HG03575 (cell line): ENCODE measurements around the gene MCUR1.
A peak's percentile ranks its signal among the peaks of the same experiment; 100 is the strongest.
"Not testable (repeated sequence)": the region's sequence is repeated elsewhere in the genome, so short reads cannot be mapped to it uniquely, and the experiment has no call there.

ENCODE experiments used
- ATAC-seq: cut with Tn5 transposase; IDR thresholded peaks from one replicate; pipeline ENCODE4 v1.9.1; 2021; ENCODE audit not compliant: unreplicated experiment, insufficient number of reproducible peaks, low FRiP score; ENCODE audit errors: extremely low read depth

Gene MCUR1

DNA sequence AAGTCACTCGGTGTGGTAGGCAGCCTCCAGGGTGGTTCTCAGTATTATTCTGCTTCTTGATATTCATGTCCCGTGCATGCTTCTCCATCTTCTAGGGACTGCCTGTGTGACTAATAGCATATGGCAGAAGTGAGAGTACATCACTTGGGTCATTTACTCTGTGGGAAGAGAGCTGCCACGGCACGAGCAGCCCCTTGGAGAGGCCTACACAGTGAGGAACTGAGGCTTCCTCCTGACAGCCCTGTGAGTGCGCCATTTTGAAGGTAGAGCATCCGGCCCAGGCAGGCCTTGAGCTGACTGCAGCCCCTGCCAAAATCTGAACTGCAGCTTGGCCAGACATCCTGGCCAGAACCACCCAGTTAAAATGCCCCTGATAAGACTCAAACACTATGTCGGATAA lies 17.3 kb upstream of the MCUR1 start:
- ATAC-seq: no peak

DNA sequence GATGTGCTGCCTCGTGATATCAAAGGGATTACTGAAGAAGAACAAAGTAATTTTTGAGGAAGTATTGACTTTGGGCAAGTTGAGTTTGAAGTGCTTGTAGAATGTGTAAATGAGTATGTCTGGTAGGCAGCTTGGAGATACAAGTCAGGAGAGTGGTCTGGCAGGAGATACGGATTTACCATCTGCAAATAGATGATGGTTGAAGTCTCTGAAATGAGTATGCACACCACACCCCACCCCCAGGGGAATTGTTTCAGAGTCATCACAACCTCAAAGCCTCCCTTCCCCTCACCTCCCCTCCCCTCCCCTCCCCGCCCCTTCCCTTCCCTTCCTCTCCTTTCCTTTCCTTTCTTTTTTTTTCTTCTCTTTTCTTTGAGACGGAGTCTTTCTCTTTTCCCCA lies 16.4 kb upstream of the MCUR1 start:
- ATAC-seq: no peak

DNA sequence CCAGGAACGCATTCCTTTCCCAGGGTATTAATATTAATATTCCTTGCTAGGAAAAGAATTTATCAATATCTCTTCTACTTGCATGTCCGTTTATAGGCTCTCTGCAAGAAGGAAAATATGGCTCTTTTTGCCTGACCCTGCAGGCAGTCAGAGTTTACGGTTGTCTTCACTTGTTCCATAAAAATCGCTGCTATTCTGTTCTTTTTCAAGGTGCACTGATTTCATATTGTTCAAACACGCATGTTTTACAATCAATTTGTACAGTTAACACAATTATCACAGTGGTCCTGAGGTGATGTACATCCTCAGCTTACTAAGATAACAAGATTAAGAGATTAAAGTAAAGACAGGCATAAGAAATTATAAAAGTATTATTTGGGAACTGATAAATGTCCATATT lies 15.1 kb upstream of the MCUR1 start:
- not testable (repeated sequence) for ATAC-seq

DNA sequence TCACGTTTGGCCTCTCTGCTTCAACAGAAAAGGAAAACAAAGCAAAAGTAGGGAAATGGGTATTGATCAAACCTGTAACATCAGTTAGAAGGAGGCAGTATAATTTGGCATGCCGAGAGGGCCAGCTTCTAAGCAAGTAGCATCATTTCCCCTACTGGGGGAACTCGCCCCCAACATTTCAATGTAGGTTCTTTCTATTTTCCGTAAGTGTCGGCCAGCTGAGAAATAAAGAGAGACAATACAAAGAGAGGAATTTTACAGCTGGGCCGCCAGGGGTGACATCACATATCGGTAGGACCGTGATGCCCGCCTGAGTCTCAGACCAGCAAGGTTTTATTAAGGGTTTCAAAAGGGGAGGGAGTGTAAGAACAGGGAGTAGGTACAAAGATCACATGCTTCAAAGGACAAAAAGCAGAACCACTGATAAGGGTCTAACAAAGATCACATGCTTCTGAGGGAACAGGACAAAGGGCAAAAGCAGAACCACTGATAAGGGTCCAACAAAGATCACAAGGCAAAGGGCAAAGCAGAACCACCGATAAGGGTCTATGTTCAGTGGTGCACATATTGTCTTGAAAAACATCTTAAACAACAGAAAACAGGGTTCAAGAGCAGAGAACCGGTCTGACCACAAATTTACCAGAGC lies 14.4 kb upstream of the MCUR1 start:
- not testable (repeated sequence) for ATAC-seq

DNA sequence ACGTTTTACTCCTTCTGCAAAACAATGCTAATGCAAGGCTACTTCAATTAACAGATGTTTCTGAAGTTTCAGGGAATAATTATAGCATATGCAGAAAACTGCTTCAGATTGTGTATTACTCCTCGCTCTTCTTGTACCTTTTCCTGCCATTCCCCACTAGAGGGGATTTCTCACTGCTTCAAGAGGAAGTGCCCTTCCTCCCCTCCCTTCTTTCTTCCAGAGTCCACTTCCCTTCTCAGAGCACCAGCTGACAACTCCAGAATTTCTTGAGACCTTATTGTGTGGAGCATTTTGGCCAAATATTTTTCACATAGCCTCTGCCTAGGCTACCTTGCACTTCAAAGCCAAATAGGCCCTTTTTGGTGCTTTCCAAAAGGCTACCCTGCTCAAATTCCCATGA lies 12.7 kb upstream of the MCUR1 start:
- no peak for ATAC-seq

DNA sequence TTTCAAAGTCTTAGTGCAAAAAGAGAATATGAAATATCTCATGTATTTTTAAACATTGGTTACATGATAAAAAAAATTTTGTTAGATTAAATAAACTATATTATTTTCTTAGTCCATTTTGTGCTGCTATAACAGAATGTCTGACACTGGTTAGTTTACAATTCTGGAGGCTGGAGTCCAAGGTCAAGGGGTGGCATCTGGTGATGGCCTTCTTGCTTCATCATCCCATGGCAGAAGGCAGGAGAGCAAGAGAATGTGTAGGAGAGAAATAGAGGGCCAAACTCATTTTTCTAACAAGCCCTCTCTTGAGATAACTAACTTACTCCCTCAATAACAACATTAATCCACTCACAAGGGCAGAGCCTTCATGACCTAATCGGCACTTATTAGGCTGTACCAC lies 11.5 kb upstream of the MCUR1 start:
- no peak for ATAC-seq

DNA sequence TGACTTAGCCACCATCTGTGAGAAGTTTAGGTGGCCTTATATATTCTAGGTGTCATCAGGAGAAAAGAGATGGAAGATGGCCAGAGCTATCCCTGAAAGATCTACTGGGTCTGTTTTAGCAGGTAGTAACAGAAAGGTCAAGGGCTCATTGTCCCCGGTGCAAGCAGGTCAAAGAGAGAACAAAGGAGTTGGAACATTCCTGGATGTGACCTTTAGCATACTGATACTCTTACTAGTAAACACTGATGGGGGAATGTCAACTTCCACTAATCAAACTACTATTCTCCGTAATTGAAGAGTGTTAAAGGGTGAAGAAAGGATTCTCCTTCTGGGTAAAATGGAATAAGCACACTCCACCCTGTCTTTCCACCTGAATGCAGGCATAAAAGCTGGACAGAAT lies 4.0 kb upstream of the MCUR1 start:
- ATAC-seq: no peak

DNA sequence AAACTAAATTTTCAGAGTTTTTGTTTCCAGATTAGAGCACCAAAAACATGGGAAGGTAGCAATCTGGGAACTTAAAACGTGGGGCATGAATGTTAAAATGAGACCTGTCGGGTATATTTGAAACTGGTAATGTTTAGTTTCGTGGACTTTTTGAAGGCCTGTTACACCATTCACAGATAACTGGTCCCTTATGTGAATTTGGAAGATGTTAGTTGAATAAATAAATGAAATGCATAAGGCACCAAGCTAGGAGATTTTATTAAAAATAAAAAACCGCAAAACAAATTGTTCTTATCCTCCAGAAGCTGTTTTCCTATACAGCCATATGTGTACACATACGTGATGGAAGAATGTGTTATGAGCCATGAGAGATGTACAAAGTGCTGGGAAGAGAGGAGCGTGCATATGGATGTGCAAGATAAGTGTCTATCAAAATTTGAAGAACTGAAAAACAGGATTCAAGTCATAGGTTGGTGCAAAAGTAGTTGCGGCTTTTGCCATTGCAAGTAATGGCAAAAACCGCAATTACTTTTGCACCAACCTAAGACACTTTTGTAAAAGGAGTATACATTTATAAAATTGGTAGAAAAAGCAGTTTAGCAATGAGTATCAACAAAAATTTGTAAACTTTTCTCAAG lies 700 bp upstream of the MCUR1 start:
- ATAC-seq: no peak

DNA sequence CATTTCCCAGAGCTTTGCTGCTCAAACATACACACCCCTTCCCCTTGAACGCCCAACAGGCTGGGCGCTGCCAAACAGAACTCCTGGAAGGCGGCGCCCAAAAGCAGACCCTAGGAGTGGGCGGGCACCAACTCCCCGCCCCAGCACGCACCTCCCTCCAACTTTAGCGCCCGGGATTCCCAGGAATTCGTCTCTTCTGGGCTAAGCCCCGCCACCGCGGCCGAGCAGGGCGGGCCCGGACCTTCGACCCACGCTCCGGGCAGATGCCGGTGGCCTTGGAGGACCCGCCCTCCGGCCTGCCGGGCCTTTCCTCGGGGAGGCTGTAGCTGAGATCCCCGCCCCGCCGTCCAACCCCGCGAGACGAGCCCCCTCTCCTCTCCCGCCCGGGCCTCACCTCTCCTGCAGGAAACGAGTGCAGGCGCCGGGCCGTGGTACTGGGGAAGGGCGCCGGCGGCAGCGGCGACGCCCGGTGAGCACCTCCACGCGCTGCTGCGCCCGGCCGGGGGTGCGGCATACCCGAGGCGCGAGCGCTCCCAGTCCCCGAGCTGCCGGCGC lies 659 bp downstream of the MCUR1 start:
- ATAC-seq: peak; percentile 11

DNA sequence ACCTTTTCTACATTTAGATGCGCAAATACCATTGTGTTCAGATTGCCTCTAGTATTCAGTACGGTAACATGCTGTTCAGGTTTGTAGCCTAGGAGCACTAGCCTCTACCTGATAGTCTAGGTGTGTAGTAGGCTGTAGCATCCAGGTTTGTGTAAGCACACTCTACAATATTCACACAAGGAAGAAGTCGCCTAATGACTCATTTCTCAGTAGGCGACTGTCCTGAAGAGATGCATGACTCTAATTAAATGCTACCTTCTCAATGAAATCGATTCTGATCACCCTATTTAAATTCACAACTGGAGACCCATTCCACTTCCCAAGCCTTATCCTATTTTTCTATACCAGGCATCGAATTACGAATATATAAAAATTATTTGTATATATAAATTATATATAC lies 1.3 kb downstream of the MCUR1 start:
- no peak for ATAC-seq

DNA sequence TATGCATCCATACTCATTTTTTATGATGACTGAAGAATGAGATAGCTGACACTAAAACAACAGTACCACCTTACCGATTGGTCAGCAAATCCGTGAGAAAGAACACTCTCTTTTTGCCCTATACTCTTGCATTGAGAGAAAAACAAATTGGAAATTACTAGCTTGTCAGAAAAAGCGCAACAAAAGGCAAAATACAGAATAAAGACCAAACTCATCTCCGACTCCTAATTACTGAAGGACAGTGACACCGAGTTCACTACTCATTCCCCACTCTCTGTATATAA lies 2.1 kb downstream of the MCUR1 start:
- ATAC-seq: no peak

DNA sequence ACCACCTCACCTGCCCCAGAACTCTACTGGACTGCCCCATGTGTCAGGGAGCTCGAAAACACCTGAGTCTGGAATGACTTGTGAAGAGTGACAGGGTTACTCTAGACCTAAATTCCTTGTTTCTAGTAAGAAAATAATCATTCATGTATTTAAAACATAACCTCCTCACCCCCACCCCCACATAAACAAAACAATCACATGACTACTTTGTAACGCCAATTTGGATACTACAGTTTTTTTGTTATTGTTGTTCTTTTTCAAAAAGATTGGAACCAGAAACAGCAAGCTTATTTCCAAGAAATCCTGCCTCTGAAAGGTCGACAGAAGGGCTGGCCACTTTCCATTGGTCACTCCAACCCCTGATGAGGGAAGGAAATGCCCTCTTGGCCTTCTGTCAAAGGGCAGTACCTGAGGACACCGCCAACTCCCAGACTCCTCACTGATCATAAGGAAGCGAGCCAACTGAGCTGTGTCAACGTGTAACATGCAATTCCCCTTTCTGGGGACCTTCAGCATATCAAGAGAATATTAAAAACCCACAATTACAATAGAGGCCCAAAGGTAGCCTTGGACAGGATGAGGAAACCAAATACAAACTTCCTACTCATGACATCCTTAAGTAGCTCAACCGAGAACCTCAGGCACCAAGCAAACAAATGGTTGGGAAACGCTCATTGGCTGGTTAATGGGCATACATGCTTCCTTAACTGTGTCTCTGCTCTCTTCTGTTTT lies 2.6 kb downstream of the MCUR1 start:
- ATAC-seq: no peak

DNA sequence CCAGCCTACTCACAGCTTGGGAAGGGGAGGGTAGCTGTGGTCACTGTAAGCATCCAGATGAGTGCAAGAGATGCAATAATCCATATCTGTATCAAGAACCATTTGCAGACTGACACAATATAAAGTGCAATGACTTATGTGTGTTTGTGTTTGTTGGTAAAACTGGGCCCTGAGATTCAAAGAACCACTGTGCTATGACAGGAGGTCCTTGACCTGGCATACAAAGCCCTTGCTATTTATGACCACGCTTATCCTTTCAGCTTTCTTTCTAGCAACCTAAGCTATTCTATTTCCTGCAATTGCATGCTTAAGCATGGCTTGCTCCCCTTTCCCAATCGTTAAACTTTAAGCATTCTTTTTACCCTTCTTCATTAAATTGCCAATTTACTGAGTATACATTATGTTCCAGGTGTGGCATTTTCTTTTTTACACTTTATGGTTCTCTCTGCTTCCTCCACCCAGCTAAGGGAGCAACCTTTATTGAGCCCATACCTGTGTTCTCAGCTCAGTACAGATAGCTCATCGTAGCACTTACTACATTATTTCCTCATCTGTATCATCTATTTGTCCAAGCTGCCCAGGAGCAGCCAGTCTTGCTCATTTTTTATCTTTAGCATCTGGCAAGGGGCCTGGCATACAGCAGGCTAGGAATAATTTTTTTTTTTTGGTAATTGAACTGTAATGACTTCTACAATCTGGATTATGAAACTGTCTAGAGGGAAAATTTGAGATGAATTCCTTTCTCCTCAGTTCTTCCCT lies 3.5 kb downstream of the MCUR1 start:
- ATAC-seq: no peak

DNA sequence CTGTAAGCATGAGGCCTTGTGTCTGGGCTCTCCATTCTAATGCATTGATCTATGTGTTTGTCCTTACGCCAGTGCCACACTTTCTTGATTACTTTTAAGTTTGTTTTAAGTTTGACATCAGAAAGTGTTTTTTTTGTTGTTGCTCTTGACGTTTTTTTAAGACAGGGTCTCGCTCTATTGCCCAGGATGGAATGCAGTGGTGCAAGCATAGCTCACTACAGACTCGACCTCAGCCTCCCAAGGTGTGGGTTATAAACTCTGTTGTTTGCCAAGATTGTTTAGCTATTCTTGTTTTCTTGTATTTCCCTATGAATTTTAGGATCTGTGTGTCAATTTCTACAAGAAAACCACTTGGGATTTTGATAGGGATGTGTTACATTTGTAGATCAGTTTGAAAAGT lies 5.6 kb downstream of the MCUR1 start:
- no peak for ATAC-seq

DNA sequence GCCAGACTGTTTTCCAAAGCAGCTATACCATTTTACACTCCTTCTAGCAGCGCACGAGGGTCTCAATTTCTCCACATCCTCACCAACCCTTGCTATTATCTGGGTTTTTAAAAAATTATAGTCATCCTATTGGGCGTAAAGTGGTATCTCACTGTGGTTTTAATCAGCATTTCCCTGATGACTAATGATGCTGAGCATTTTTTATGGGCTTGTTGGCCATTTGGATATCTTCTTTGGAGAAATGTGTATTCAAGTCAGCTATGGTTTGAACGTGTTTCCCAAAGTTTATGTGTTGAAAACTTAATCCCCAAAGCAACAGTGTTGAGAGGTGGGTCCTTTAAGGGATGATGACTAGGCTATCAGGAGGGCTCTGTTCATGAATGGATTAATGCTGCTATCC lies 6.7 kb downstream of the MCUR1 start:
- no peak for ATAC-seq

DNA sequence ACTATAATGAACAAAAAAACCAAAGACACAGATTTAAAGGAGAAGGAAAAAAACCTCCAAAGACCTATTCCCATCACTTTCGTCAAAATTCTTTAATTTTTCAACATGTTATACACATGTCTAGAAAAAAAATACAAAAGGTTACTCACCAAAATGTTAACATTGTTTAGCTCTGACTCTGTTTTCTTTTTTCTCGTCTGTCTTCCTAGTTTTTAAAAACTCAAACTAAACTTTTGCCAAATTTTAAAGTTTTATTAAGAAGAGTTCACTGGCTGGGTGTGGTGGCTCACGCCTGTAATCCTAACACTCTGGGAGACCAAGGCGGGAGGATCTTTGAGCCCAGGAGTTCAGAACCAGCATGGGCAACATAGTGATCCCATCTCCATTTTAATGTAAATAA lies 10.8 kb downstream of the MCUR1 start:
- ATAC-seq: no peak

DNA sequence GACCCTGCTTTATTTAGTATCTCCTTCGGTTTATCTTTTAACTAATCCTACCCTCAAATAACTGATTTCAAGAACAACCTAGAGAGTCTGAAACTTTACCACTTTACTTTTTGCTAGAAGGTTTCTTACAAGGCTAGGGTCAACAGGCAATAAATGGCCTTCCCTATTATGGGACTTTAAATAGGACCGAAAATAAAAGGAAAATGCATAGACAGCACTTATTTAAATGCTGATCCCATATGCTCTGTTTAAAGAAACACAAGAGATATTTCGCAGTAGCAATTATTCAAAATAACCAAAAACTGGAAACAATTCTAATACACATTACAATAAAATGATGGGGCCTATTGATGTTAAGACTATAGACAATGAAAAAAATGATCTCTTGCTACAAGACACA lies 13.7 kb downstream of the MCUR1 start:
- no peak for ATAC-seq

DNA sequence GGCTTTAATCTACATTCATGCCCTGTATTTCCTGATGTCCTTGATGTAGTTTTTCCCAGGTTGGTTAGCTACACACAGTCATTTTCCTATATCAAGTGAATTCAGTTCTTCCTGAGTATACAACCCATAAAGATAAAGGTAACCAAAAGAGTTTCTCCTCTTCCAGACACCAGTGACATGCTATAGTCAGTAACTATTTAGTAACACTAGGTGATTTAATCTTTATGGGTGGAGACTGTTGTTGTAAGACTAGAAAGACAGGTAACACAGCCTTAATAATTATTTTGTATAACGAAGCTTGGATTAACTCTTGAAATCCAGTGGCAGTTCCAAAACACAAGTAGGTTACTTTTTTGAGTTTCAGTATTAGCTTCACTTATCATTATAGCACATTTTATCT lies 17.6 kb downstream of the MCUR1 start:
- ATAC-seq: no peak

DNA sequence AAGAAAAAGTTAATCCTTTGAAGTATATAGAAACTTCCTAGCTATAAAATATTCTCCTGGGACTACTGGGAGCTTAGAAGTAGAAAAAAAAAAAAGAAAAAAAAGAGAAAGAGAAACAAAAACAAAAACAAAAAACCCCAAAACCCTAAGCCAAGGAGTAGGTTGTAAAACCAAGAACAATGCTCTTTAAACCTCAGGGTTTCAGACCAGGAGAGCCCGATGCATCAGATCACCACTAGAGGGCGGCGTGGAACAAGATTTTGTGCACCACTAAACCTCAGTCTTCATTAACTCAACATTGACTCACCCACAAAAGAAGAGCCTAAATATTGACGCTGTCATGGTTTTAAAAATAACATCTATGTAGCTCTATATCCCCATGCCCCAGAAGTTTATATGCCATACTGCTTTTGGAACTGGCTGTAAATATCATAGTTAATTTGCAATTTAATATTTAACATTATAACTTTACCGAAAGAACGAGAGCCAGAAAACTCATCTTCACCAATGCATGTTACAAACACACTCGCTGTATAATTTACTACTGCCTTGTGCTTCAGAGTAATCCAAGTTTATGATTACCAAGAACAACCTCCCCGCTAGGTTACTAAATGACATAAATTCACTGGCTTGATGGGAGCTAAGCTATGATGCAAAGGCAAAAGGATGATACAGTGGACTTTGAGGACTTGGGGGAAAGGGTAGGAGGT lies 19.2 kb downstream of the MCUR1 start:
- peak; percentile 33 for ATAC-seq
